WERI-Rb-1 (cell line): ENCODE results near the gene PDE1A.

Experiments
- DNase-seq: peaks from one replicate; pipeline ENCODE4 v3.0.0-alpha.2; 2020
- H3K27ac ChIP-seq: fragments of 250-450 bp; sonication (Bioruptor Pico); 2 replicates; pipeline ENCODE4 v1.5.1; 2020; ENCODE audit warnings: mild to moderate bottlenecking, moderate library complexity
- H3K27me3 ChIP-seq: fragments of 250-450 bp; sonication (Bioruptor Pico); 2 replicates; pipeline ENCODE4 v1.5.1; 2021; ENCODE audit warnings: mild to moderate bottlenecking, low read depth, moderate library complexity; ENCODE audit not compliant: insufficient read depth, severe bottlenecking
- H3K36me3 ChIP-seq: fragments of 250-450 bp; sonication (Bioruptor Pico); 2 replicates; pipeline ENCODE4 v1.5.1; 2020; ENCODE audit warnings: mild to moderate bottlenecking, moderate library complexity
- H3K4me3 ChIP-seq: 2 replicates; pipeline ENCODE4 v1.5.1; 2011; ENCODE audit warnings: low read depth, mild to moderate bottlenecking, control low read depth, low read length
- H3K9me3 ChIP-seq: fragments of 250-450 bp; sonication (Bioruptor Pico); 2 replicates; pipeline ENCODE4 v1.5.1; 2021; ENCODE audit warnings: mild to moderate bottlenecking, moderate library complexity; ENCODE audit not compliant: severe bottlenecking
- TF ChIP-seq, protein P1 (sequence below): IDR thresholded peaks from 2 replicates; pipeline ENCODE4 v1.5.1; 2011; ENCODE audit warnings: low read depth, mild to moderate bottlenecking, control low read depth, inconsistent platforms, low read length

The PDE1A gene

DNA sequence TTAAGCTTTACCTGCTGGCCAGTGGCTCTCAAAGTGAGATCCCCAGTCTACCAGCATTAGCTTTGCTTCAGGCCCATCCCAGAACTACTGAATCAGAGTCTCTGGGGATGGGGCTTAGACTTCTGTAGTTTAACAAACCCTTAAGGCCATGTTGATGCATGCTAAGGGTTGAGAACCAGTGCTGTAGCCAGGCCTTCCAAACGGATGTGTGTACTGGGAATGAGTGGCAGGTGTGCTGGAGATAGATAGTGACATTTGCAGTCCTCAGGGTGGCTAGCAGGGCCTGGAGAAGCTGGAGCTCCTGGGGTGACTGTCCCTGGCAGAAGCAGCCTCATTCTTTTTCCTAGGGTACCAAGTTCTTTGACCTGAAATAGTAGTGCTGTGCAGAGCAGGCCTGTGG lies 292.6 kb downstream of the PDE1A start:
- H3K9me3 ChIP-seq = no peaks in the 10 kb centered on the region
- no peak overlapping the region for H3K4me3 ChIP-seq
- TF ChIP-seq, protein P1, sequence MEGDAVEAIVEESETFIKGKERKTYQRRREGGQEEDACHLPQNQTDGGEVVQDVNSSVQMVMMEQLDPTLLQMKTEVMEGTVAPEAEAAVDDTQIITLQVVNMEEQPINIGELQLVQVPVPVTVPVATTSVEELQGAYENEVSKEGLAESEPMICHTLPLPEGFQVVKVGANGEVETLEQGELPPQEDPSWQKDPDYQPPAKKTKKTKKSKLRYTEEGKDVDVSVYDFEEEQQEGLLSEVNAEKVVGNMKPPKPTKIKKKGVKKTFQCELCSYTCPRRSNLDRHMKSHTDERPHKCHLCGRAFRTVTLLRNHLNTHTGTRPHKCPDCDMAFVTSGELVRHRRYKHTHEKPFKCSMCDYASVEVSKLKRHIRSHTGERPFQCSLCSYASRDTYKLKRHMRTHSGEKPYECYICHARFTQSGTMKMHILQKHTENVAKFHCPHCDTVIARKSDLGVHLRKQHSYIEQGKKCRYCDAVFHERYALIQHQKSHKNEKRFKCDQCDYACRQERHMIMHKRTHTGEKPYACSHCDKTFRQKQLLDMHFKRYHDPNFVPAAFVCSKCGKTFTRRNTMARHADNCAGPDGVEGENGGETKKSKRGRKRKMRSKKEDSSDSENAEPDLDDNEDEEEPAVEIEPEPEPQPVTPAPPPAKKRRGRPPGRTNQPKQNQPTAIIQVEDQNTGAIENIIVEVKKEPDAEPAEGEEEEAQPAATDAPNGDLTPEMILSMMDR = no peak
- H3K27ac ChIP-seq = no peak overlapping the region
- H3K27me3 ChIP-seq = no peaks in the 10 kb centered on the region
- DNase-seq = no peak
- no peaks in the 10 kb centered on the region for H3K36me3 ChIP-seq

- Histone ChIP-seq H3K27ac (no peak overlapping the region), H3K27me3 (no peaks in the 10 kb centered on the region), H3K36me3 (no peaks in the 10 kb centered on the region), H3K4me3 (no peak overlapping the region), H3K9me3 (no peaks in the 10 kb centered on the region)
- TF ChIP-seq, protein P1 = no peak
- no peak for DNase-seq
Measured at GRCh38 chr2:182133195-182133891, 293.5 kb downstream of the PDE1A start.

DNA sequence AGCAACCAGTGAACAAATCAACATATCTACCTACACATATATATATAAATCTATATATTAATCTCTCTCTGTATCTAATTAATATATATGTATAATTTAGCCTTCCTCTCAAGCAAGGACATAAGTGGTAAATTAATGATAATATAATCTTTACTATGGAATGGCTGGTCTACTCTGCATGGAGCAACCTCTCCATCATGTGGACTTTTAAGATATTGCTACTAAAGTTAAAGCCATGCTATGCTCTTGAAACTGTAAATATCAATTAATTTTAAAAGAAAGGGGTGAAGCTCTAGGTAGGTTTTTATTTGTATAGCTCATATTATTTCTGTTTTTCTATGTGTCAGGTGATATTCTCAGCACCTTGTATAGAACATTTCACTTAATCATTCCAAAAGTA lies 294.2 kb downstream of the PDE1A start:
- Histone ChIP-seq H3K27ac (no peak overlapping the region), H3K36me3 (no peaks in the 10 kb centered on the region), H3K27me3 (no peaks in the 10 kb centered on the region), H3K4me3 (no peak overlapping the region), H3K9me3 (no peaks in the 10 kb centered on the region)
- no peak for DNase-seq
- TF ChIP-seq, protein P1 = 0 out of 2 replicates have a peak, but pooled peaks have one; percentile 3

GRCh38 chr2:182128821-182129707 lies 297.8 kb downstream of the PDE1A start:
- H3K9me3 ChIP-seq = no peaks in the 10 kb centered on the region
- no peak overlapping the region for H3K27ac ChIP-seq
- no peaks in the 10 kb centered on the region for H3K36me3 ChIP-seq
- DNase-seq = no peak
- no peak overlapping the region for H3K4me3 ChIP-seq
- TF ChIP-seq, protein P1 = no peak
- no peaks in the 10 kb centered on the region for H3K27me3 ChIP-seq

- Histone ChIP-seq H3K27ac (no peak overlapping the region), H3K27me3 (no peaks in the 10 kb centered on the region), H3K4me3 (no peak overlapping the region), H3K9me3 (no peaks in the 10 kb centered on the region), H3K36me3 (no peaks in the 10 kb centered on the region)
- TF ChIP-seq, protein P1 = no peak
- no peak for DNase-seq
Measured at GRCh38 chr2:182117196-182117595, 309.6 kb downstream of the PDE1A start.
